DMS53 (cell line): ENCODE measurements around the gene MROH7.

Source experiments
- DNase-seq: peaks from one replicate; lab custom pipeline; 2025; lab: John Stamatoyannopoulos, UW

The MROH7 gene

DNA sequence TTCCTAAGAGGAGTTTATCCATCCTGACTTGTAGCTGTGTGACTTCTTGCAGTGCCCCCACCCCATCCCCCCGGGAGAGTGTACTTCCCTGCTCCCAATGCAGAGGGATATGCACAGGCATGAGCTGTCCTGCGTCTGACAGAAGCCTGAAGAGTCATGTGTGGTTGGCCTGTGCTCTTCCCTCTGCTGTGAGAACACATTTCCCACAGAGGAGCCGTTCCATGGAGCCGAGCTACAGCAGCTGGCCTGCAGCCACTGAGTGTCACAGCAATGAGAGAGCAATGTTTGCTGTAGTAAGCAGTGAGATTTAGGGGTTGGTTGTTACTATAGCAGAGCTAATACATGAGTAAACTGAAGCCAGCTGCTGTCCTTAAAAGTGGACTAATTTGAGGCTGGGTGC, 100.7 kb downstream of the MROH7 start:
- no peak for DNase-seq

- DNase-seq: no peak
Measured at GRCh38 chr1:54743416-54744226, 102.0 kb downstream of the MROH7 start.

GRCh38 chr1:54744696-54745095, 103.1 kb downstream of the MROH7 start:
- no peak for DNase-seq

DNA sequence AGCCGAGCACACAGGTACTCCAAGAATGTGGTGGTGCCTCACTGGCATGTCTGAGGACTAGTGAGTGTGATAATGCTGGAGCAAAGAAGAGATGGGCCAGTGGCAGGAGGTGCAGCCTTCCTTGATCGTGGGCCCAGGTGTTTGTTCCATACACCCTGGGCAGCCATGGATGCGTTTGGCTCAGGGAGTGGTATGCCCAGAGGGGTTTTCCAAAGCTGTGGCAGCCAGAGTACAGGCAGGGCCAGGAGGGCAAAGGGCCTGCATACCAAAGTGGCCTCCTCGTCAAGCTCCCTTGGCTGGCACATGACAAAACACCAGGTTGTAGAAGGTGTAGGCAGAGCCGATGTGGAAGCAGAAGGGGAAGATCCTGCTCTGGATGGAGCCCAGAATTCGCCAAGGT, 103.7 kb downstream of the MROH7 start:
- no peak for DNase-seq

DNA sequence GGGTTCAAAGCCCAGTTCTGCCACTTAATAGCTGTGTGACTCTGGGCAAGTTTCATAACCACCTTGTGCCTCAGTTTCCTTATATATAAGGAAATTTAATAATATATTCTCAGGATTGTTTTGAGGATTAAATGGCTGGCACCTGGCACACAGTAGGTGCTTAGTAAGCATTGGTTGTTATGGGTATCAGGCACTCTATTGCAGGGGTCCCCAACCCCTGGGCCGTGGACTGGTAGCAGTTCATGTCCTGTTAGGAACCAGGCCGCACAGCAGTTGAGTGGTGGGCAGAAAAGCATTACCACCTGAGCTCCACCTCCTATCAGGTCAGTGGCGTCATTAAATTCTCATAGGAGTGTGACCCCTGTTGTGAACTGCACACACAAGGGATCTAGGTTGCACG, 104.3 kb downstream of the MROH7 start:
- no peak for DNase-seq

- DNase-seq: no peak
Measured at GRCh38 chr1:54748094-54748835, 106.7 kb downstream of the MROH7 start.

DNA sequence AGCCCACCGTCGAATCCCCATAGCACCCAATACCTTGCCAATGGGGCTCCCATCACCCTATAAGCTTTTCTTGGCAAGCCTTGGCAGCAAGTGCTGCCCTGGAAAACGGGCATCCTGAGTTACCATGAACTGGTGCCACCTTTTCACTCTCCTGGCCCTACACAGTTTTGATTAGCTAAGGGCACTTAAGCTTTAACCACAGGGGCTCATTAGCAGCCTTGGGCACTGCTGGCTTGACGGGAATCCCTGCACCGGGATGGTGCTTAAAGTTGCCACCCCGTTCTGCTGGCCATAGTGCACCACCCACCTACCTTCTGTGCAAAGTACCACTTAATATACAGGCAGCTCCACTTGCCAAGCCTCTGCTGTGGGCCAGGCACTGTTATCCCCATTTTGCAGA, 109.0 kb downstream of the MROH7 start:
- no peak for DNase-seq

- no peak for DNase-seq
Measured at GRCh38 chr1:54751426-54751825, 109.8 kb downstream of the MROH7 start.

DNA sequence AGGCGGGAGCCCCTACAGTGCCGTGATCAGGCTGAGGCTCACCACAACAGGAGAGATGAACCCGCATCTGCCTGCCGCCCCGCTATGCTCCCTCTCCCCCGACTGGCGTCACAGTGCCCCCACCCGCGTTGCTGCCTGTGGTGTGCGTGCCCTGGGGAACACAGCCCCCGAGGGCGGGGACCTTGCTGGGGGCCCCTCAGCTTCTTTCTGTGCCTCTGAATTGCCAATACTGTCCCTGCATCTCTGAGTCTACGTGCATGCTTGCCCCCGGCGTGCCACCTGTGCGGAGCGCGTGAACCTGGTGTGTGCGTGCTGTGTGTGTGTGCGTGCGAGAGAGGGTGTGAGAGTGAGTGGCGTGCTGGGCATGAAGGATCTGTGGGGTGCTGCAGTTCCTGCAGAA, 112.5 kb downstream of the MROH7 start:
- no peak for DNase-seq

- DNase-seq: no peak
Measured at GRCh38 chr1:54754486-54755285, 113.1 kb downstream of the MROH7 start.

GRCh38 chr1:54757833-54758232, 116.2 kb downstream of the MROH7 start:
- DNase-seq: no peak

- DNase-seq: no peak
Measured at GRCh38 chr1:54758678-54759348, 117.2 kb downstream of the MROH7 start.
